ENCODE measurements around the gene TSHZ3. TPM values are rescaled to one million over a fixed set of nuclear protein-coding genes. Genes with fewer than 3 reads are reported as not detected.

The TSHZ3 gene
- total and polyA plus RNA-seq, 2 of the 13 experiments (the other 11 are each of a cell fraction or from before 2014, with no cell fraction given), result not detected

- no peak overlapping the region for H2AFZ ChIP-seq (ENCODE audit: low read length)
- no peaks in the 10 kb centered on the region for H3K79me2 ChIP-seq (ENCODE audit: insufficient read depth, low read length)
- H3K27ac ChIP-seq (ENCODE audit: extremely low read length, insufficient read depth, low read length), result no peak overlapping the region
- no TSS peak for BruUV-seq (replicated peaks)
- POLR2A ChIA-PET, result no interaction called here
- no peak for FAIRE-seq
- intact Hi-C loops (cut with micrococcal nuclease; ENCODE audit: unreplicated experiment), result no loop called here
- no peak overlapping the region for H3K4me3 ChIP-seq (replicated peaks in 1 of 3; ENCODE audit: insufficient read depth in 1 of 3, low read depth in 2 of 3, low read length in 3 of 3)
- TF ChIP-seq MAFF (IDR thresholded peaks at IDR 0.05; ENCODE audit: low read depth, low read length) (no peak), ZNF773 (CRISPR knock-in tag; IDR thresholded peaks at IDR 0.05; ENCODE audit: borderline replicate concordance) (no peak), AHDC1 (CRISPR knock-in tag; IDR thresholded peaks at IDR 0.05; ENCODE audit: borderline replicate concordance) (no peak), SALL1 (CRISPR knock-in tag; IDR thresholded peaks at IDR 0.05) (no peak), HBP1 (CRISPR knock-in tag; IDR thresholded peaks at IDR 0.05; ENCODE audit: low read depth) (no peak), NFYC (CRISPR knock-in tag; IDR thresholded peaks at IDR 0.05) (no peak), TRIM22 (IDR thresholded peaks at IDR 0.05) (no peak), USF2 (IDR thresholded peaks at IDR 0.05; ENCODE audit: low read depth, low read length) (no peak), USF2 (CRISPR knock-in tag; IDR thresholded peaks at IDR 0.05; ENCODE audit: borderline replicate concordance) (no peak), CENPBD1 (CRISPR knock-in tag; IDR thresholded peaks at IDR 0.05; ENCODE audit: borderline replicate concordance, low read depth) (no peak)
- H3K9ac ChIP-seq (ENCODE audit: insufficient read depth, low read depth, low read length), result no peak overlapping the region
- in situ Hi-C loops (cut with HindIII; ENCODE audit: extremely low pct_ligation_motif_present, low pct_unique_long_range_greater_than_20kb), result no loop called here
- WGBS (ENCODE audit: low lambda C conversion rate), result 0% methylated on average over 1 of the region's 4 CpGs
- H3K4me2 ChIP-seq (ENCODE audit: low read depth, low read length), result no peak overlapping the region
- H4K20me1 ChIP-seq (ENCODE audit: insufficient read depth, low read length), result no peaks in the 10 kb centered on the region
- H3K4me1 ChIP-seq (ENCODE audit: insufficient read depth, low read length), result no peaks in the 10 kb centered on the region
- no peak for ATAC-seq
- no peaks in the 10 kb centered on the region for H3K36me3 ChIP-seq (replicated peaks in 1 of 2; ENCODE audit: control insufficient read depth in 1 of 2, insufficient read depth in 2 of 2, low read length in 2 of 2)
- peaks cover 0 to 5% of the 10 kb centered on the region in 2 experiments; a peak in 2 of 5 replicates for H3K27me3 ChIP-seq (ENCODE audit: control insufficient read depth in 1 of 2, insufficient read depth in 2 of 2, low read length in 2 of 2)
- DNase-seq (ENCODE audit: low spot score), result no peak
- H3K9me3 ChIP-seq (ENCODE audit: low read length), result no peaks in the 10 kb centered on the region
- CTCF ChIA-PET (ENCODE audit: low intra/inter-chr PET ratio, low total read pairs), result no interaction called here
Observed at GRCh38 chr19:31328238-31328637, 21.0 kb downstream of the TSHZ3 start.

All from HepG2 (cell line).